Gastrocnemius medialis (tissue), 4 donors: ENCODE results near the gene COL23A1.

Experiments
- CTCF ChIP-seq, 5 experiments: fragments of 450-650 bp in 3 of 5; fragments of 200-600 bp in 2 of 5; sonication (generic) in 2 of 5; IDR thresholded peaks in 4 of 5; conservative IDR thresholded peaks in 1 of 5; 1 replicate in 4 of 5; 2 replicates in 1 of 5; pipeline ENCODE4 v1.5.1; 2016 to 2019; ENCODE audit warnings: antibody characterized with exemption in 5 of 5, mild to moderate bottlenecking in 3 of 5, moderate library complexity in 3 of 5
- POLR2A ChIP-seq, 2 donors: fragments of 450-650 bp; IDR thresholded peaks; one replicate each; pipeline ENCODE4 v1.6.1; 2017; ENCODE audit warnings: antibody characterized with exemption in 2 of 2, mild to moderate bottlenecking in 2 of 2, moderate library complexity in 2 of 2

- TF ChIP-seq CTCF (IDR thresholded peaks at IDR 0.05 in 4 of 5, conservative IDR thresholded peaks at IDR 0.05 in 1 of 5) (no peak), POLR2A (IDR thresholded peaks at IDR 0.05) (no peak)
Observed at GRCh38 chr5:178411083-178411482, 179.1 kb downstream of the COL23A1 start.
